CD4-positive, alpha-beta T cell treated with Interferon alpha-2 for 1 hour (primary cell): Measurements from ENCODE around the gene EMC10.
"Not testable (repeated sequence)": the region's sequence is repeated elsewhere in the genome, so short reads cannot be mapped to it uniquely, and the experiment has no call there.

ENCODE experiments used
- DNase-seq, 2 donors: peaks; one replicate each; pipeline ENCODE4 v3.0.0-alpha.2; 2020 to 2022

EMC10 gene

DNA sequence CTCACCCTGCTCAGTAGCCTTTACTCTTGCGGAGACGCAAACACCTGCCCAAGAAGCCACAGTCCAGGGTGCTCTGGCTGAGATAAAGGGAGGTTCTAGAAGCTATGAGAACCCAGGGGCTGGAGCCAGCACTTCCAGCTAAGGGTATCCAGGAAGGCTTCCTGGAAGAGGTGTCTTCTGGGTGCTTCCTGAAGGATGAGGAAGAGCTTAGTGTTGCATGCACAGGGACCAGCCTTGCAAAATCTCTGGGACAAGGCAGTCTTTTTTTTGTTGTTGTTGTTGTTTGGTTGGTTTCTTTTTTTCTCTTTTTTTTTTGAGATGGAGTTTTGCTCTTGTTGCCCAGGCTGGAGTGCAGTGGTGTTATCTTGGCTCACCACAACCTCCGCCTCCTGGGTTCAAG lies 23.1 kb upstream of the EMC10 start:
- no peak for DNase-seq

DNA sequence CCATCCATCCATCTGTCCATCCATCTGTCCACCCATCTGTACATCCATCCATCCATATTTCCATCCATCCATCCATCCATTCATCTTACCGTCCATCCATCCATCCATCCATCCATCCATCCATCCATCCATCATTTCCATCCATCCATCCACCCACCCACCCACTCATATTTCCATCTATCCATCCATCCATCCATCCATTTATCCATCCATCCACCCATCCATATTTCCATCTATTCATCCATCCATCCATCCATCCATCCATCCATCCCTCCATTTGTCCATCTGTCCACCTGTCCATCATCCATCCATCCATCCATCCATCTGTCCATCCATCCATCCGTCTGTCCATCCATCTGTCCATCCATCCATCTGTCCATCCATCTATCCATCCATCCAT lies 20.3 kb upstream of the EMC10 start:
- no peak for DNase-seq

DNA sequence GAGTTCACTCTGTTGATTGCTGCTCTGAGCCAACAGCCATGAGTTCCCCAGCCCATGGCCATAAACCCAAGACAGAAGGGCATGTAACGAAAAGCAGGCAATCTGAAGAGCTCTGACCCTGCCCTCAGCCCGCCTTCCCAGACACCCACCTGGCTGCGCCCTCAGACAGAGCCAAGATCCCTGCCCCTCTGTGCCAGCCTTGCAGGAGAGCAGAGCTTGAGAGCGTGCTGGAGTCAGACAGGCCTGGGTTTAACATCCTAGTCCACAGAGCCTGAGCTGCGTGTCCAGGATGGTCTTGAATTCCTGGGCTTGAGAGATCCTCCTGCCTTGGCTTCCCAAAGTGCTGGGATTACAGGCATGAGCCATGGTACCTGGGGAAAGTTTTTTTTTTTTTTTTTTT lies 19.0 kb upstream of the EMC10 start:
- no peak for DNase-seq

DNA sequence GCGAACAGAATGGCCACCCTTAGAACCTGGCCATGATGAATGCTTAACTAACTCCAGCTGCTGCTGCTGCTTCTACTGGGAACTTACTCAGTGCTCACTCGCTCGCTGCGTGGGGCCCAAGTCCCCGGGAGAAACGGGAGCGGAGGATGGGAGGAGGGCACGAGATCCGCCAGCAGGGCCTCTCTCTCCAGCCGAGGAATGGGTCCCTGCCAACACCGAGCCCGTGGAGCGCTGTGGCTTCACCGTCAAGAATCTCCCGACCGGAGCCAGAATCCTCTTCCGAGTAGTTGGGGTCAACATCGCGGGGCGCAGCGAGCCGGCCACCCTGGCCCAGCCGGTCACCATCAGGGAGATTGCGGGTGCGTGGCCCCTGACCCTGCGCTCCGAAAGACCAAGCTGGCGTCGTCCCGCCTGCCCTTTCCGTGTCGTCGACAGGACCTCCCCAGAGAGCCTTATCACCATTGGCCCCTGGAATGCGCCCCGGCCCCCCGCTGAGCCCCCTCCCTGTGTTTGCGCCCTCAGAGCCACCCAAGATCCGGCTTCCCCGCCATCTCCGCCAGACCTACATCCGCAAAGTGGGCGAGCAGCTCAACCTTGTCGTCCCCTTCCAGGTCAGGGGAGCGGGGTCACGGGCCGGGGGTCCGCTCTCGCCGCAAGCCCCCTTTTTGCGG lies 17.8 kb upstream of the EMC10 start:
- DNase-seq = no peak

DNA sequence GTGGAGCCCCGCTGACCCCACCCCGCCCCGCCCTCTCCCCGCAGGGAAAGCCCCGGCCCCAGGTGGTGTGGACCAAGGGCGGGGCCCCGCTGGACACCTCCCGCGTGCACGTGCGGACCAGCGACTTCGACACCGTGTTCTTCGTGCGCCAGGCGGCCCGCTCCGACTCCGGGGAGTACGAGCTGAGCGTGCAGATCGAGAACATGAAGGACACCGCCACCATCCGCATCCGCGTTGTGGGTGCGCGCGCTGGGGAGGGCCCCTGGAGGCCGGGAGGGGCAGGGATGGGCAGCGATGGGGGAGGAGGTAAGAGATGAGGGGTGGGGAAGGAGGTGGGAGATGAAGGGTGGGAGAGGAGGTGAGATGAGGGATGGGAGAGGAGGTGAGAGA lies 17.2 kb upstream of the EMC10 start:
- no peak for DNase-seq

DNA sequence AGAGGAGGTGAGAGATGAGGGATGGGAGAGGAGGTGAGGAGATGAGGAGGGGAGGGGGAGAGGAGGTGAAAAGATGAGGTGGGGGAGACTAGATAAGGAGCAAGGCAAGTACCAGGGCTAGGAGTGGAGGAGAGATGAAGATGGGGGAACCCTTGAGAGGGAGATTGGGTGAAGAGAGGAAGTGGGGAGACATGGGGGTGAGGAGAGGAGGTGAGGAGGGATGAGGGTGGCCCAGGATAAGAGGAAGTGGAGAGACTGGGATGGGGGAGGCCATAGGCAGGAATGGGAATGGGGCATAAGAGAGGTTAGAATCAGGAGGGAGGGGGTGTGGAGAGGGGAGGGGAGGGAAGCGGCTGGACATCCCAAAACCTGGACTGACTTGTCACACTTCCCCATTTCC lies 16.7 kb upstream of the EMC10 start:
- DNase-seq = no peak

DNA sequence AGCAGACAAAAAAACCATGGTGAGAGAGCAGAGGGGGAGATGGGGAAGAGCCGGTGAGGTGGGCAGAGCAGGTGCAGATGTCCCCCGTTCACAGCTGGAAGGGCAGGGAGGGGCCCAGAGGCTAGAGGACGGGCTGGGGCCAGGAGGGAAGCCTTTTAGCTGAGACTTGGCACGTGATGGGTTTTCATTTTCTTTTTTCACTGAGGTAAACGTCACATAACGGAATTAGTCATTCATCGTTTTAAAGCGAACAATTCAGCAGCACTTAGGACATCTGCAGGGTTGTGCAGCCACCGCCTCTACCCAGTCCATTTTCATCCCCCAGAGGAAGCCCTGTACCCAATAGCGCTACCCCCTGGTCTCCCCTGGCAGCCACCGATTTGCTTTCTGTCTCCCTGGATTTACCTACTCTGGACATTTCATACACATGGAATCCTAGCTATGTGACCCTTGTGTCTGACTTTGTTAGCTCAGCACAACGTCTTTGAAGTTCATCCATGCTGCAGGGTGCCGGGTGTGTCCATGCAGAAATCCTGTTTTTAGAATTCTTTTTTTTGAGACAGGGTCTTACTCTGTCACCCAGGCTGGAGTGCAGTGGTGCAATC lies 16.0 kb upstream of the EMC10 start:
- DNase-seq = peak in 1 of 2 donors; percentile 55

DNA sequence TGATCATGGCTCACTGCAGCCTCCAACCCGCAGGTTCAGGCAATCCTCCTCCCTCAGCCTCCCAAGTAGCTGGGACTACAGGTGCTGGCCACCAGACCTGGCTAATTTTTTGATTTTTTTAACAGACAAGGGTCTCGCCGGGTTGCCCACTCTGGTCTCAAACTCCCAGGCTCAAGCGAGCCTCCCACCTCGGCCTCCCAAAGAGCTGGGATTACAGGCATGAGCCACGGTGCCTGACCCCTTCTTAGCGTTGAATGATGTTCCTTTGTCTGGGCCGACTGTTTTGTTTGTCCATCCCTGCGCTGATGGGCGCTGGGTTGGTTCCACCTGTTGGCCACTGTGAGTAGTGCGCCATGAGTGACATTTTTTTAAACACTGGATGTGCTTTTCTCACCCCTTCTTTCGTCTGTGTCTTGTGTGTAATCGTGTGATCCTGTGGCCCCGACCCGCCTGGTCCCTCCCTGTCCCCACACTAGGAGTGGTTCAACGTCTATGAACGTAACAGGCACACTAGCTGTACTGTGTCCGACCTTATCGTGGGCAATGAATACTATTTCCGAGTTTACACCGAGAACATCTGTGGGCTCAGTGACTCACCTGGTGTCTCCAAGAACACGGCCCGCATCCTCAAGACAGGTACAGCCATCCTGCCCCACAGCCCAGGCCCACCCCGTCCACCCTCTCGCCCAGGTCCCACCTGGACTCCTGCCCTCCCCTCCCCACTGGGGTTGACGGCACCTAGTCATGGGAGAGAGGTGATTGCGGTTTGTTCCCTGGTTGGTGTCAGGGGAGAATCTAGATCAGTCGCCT lies 15.0 kb upstream of the EMC10 start:
- DNase-seq = peak; percentile 72 to 75

DNA sequence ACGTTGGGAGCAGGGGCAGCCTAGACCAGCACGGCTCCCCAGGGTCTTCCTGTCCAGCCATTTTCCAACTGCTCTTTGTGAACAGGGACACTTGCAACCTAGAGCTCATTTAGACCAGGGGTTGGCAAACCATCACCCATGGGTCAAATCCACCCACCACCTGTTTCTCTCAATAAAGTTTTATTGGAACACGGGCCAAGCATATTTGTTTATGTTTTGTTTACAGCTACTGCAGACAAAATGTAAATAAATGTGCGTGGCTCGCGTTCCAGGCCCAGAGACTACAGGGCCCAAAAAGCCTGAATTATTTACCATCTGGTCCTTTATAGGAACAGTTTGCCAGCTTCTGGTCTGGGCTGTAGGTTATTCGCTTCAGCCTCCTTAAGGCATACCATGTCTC lies 13.3 kb upstream of the EMC10 start:
- no peak for DNase-seq

DNA sequence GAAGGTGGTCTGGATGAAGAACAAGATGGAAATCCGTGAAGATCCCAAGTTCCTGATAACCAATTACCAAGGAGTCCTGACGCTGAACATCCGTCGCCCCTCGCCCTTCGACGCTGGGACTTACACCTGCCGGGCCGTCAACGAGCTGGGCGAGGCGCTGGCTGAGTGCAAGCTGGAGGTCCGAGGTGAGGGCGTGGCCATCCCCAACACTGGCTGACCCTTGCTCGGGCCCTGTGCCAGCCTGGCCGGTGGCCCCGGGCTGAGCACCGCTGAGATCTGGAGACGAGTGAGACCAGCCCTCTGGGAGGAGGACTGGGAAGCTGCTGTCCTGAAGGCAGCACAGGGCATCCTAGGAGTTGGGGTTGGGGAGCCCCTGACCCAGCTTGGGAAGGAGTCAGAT lies 12.0 kb upstream of the EMC10 start:
- no peak for DNase-seq

DNA sequence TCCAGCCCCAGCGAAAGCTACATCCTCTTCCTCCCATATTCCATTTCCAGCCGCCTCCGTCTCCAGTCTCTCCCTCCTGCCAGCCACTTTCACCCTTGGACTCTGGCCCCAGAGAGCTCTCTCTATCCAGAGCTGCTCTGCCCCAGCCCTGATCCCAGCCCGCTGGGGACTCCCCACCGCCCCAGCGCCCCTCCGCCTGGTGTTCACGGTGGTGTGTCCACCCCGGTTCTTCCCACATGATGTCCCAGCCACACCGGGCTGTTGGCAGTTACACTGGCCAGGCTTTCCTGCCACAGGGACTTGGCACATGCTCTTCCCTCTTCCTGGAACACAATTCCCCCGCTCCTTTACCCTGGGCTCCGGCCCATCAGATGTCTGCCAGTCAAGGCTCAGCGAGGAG lies 11.3 kb upstream of the EMC10 start:
- DNase-seq = no peak

DNA sequence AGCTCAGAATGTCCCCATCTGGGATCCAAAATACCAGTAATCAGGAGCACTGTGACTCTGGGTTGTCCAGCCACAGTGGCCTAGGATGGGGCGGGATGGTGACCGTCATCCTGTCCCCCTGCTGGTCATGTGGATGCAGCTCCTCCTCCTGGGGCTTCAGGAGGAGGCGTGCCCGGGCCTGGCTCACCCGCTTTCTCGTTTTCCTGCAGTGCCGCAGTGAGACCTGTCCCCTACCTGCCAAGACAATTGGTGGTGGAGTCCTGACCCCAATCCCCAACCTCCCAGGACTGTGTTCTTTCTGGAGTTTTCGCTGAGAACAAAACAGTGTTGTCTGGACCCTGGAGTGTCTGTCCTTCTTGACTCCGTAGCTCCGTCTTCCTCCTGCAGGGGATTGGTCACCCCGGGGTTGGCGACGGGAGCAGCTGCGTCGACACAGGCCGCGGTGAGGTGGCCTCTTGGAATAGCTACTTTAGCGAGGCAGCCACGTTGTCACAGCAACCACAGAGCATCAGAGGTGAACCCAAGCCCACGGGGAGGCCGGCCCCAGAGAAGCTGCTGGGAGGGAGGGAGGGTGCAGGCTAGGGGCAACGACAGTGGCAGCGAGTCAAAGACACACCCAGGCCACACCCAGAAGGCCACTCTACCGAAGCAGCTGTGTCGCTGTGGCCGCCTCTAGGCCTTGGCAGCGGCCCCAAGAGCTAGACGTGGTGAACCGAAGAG lies 10.2 kb upstream of the EMC10 start:
- DNase-seq = no peak

DNA sequence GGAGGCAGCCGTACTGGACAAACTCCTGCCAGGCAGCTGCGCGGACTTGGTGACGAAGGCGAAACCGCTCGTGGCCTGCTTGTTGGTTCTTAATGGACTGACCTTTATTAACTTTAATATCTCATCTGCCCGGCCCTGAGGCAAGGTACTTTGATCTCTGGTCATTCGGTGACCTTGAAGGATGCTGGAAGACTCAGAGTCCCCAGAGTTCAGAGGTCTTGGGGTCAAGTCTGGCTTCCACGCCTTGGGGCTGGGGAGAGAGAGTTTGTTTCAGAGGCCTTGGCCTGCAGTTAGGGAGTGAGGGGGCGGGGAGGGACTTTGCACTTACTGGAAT lies 9.6 kb upstream of the EMC10 start:
- DNase-seq = no peak

DNA sequence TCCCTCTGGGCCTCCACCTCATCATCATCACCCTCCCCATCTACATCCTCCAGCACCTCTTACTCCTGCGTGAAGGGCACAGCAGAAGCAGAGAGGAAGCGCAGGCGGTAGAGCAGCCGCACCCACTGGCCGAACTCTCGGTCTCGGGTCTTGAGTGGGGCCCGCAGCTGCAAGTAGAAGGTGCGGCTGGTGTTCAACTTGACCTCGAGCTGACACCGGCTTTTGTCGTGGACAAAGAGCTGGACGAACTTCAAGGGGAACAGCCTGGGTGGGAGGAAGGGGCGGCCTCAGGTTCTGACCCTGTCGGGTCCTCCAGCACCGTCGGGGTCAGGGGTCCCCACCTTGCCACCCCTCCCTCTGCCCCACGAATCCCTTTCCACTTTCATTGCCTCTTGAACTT lies 8.7 kb upstream of the EMC10 start:
- DNase-seq = no peak

DNA sequence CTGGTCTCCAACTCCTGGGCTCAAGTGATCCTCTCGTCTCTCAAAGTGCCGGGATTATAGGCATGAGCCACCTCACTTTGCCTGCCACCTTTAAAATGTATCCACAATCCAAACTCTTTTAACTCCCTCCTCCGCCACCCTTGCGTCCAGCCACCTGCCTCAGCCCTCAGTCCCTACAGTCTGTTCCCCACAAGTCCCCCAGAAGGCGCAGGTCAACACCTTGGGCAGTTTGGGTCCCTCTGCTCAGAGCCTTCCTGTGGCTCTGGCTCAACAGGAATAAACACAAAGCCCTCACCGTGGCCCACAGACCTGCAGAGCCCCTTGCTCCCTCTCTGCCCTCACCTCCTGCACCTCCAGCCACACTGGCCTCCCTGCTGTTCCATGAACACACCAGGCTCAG lies 7.5 kb upstream of the EMC10 start:
- no peak for DNase-seq

DNA sequence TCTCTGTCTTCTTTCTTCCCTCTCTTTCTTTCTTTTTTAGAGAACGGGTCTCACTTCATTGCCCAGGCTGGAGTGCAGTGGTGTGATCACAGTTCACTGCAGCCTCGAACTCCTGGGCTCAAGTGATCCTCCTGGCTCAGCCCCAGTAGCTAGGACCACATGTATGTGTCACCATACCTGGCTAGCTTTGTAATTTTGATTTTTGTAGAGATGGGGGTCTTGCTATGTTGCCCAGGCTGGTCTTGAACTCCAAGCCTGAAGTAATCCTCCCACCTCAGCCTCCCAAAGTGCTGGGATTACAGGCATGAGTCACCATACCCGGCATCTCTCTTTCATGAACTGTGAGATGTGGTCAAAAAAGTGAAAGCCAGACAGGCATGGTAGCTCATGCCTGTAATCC lies 3.0 kb upstream of the EMC10 start:
- DNase-seq = not testable (repeated sequence)

DNA sequence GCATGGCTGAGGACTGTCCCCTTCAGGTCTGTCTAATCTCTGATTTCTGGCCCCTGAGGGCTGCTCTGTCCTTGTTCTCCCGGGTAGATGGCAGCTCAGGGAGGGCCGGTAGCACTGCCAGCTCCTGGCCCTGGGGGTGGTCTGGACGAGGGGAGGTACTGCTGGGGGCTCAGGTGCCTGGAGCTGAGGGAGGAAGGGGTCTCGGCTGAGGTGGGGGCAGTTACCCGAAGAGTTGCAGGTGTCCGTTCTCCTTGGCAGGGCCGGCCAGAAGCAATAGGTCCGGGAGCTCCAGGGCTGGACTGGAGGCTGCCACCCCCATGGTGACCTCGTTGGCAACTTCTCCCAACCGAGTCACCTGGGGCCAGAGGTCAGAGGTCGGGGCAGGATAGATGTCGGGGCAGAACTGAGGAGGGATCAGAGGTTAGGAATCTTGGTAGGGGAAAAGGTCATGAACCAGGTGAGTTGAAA lies 1.2 kb upstream of the EMC10 start:
- no peak for DNase-seq

DNA sequence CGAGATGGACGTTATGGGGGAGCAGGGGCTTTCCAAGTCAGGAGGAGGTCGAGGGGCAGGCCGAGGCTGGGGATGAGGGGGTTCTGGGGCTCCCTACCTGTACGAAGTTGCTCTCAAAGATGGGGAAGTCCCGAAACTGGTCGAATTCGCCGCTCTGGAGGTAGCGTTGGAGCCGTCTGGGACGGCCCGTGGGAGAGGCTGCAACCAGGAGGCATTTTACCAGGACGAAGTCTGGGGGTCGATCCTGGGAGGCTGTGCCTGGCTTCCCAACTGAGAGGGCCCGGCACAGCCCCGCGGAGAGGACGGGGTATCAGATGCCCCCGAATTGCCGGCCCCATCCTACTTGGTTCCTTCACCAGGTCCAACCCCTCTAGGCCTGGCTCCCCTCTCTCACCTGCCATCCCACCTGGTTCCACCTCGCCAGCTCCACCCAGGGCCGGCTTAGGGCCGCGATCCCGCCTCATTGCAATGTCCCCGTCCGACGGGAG lies 527 bp upstream of the EMC10 start:
- no peak for DNase-seq

DNA sequence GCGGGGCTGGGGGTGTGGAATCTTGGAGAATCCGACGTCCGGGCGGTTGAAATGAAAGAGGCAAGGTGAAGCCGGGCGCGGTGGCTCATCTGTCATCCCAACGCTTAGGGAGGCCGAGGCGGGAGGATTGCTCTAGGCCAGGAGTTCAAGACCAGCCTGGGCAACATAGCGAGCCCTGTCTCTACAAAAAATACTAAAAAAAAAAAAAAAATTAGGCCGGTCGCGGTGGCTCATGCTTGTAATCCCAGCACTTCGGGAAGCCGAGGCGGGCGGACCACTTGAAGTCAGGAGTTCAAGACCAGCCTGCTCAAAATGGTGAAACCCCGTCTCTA lies 566 bp downstream of the EMC10 start:
- DNase-seq = no peak

DNA sequence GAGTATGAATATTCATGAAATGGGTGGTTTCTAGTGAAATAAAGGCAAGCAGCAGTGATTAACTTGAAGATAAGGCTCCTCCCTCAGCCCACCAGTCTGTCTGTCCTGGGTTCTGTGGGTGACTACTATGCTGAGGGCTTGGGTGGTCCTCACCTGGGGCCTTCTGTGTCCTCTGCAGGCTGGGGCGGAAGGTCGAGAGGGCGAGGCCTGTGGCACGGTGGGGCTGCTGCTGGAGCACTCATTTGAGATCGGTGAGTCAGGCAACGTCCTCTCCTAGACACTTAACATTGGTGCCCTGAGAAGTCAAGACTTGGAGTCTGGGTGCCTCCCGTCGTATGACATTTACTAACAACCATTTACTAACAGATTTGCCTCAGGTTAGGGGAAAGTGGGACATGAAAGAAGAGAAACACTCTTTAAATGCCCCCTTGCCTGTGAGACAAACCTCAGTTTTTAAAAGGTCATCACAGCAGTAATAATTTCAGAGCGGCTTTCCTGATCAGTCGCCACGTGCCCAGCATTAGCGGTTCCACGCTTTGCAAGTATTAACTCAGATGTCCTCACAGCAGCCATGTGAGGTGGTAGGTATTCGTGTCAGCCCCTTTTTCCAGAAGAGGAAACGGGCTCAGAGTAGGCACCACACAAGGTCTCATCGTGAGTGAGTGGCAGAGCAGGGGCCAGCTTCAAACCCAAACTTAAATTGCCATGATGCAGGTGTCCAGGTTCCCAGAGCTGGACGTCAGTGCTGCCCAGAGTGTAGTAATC lies 1.6 kb downstream of the EMC10 start:
- DNase-seq = no peak

DNA sequence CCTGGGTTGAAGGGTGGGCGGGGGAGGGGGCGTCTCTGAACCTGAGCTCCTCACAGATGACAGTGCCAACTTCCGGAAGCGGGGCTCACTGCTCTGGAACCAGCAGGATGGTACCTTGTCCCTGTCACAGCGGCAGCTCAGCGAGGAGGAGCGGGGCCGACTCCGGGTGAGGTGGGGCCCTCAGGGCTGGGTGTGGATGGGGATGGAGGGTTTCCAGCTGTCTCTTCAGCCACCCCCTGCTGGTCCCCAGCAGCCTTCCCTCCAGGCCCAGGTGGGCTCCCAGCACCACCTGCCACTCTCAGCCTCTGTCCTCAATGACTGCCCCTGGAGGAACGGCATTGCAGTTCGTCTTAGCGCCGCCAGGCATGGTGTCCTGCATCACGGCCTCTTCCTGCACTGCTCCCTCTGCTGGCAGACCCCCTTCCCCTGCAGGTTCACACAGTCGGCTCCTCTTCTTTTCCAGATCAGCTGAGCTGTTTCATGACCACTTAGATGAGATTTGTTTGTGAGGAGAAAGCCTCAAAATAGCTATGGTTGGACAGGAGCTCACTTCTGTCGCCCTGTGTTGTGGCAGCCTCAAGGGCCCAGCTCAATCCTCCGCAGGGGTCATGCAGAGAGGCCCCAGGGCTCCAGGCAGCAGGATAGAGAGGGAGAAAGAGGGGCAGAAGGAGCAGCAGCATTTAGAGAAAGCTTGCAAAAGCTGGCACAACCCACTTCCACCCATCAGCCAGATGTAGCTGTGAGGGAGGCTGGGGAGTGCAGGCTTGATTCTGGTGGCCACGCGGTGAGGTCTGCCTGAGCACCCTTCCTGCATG lies 2.8 kb downstream of the EMC10 start:
- peak in 1 of 2 donors; percentile 26 for DNase-seq

DNA sequence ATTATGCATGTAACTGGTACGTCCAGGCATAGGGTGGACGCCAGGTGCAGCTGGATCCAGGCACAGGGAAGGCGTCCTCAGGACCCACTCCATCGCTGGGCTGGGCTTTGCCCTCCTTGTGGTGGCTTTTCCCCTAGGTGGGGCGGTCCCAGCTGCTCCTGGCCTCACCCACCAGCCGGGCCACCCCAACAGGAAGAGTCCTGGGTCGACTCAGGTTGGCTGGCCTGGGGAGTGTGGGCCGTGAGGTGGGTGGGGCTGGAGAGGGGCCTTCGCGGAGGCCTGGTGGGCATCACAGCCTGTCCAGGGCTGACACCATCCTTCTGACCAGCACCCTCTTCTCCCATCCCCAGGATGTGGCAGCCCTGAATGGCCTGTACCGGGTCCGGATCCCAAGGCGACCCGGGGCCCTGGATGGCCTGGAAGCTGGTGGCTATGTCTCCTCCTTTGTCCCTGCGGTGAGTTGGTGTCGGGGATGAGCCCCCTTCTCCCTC lies 3.5 kb downstream of the EMC10 start:
- DNase-seq = no peak
